ENCODE measurements around the gene PLA2G2E.

Gene PLA2G2E

GRCh38 chr1:19940486-19941205, 17.2 kb upstream of the PLA2G2E start:
- no peaks in the 10 kb centered on the region for H3K9me3 ChIP-seq (ENCODE audit: insufficient read depth, low read length)
- TF ChIP-seq EZH2phosphoT487 (IDR thresholded peaks at IDR 0.05; ENCODE audit: low read depth) = no peak
- TF ChIP-seq CTCF (IDR thresholded peaks at IDR 0.05; ENCODE audit: low read depth, low read length) = no peak

GRCh38 chr1:19938472-19938871, 15.1 kb upstream of the PLA2G2E start:
- no peaks in the 10 kb centered on the region for H3K79me2 ChIP-seq (ENCODE audit: low read length)
- H3K27ac ChIP-seq (ENCODE audit: low read length) = no peak overlapping the region
- no peak overlapping the region for H3K4me3 ChIP-seq (ENCODE audit: low read length)
- no peaks in the 10 kb centered on the region for H3K36me3 ChIP-seq (replicated peaks; ENCODE audit: low read depth, low read length)
- H4K20me1 ChIP-seq (ENCODE audit: insufficient read depth, low read length) = no peaks in the 10 kb centered on the region
- TF ChIP-seq EZH2phosphoT487 (IDR thresholded peaks at IDR 0.05; ENCODE audit: low read depth) (no peak), CTCF (IDR thresholded peaks at IDR 0.05; ENCODE audit: low read depth, low read length) (no peak)
- H3K9ac ChIP-seq (ENCODE audit: low read length) = no peak overlapping the region
- H3K9me3 ChIP-seq (ENCODE audit: insufficient read depth, low read length) = no peaks in the 10 kb centered on the region
- no peaks in the 10 kb centered on the region for H3K27me3 ChIP-seq (ENCODE audit: low read depth, low read length)
- peaks cover 7% of the 10 kb centered on the region; the same call in 1 of the 2 replicates for H3K4me1 ChIP-seq (ENCODE audit: low read length)
- H2AFZ ChIP-seq (ENCODE audit: low read depth, low read length) = no peak overlapping the region
- H3K4me2 ChIP-seq (ENCODE audit: low read length) = no peak overlapping the region

More at GRCh38 chr1:19940486-19941205, 17.2 kb upstream of the PLA2G2E start:
- Histone ChIP-seq H3K79me2 (ENCODE audit: low read length) (no peaks in the 10 kb centered on the region), H3K4me3 (ENCODE audit: low read length) (no peak overlapping the region), H3K9ac (ENCODE audit: low read length) (no peak overlapping the region), H2AFZ (ENCODE audit: low read depth, low read length) (no peak overlapping the region), H3K36me3 (replicated peaks; ENCODE audit: low read depth, low read length) (no peaks in the 10 kb centered on the region), H3K4me2 (ENCODE audit: low read length) (no peak overlapping the region), H3K4me1 (ENCODE audit: low read length) (peaks cover 7% of the 10 kb centered on the region; the same call in 1 of the 2 replicates), H3K27ac (ENCODE audit: low read length) (no peak overlapping the region), H3K27me3 (ENCODE audit: low read depth, low read length) (no peaks in the 10 kb centered on the region), H4K20me1 (ENCODE audit: insufficient read depth, low read length) (no peaks in the 10 kb centered on the region)

GRCh38 chr1:19936061-19936750, 12.8 kb upstream of the PLA2G2E start:
- H3K27ac ChIP-seq (ENCODE audit: low read length) = no peak overlapping the region
- H3K27me3 ChIP-seq (ENCODE audit: low read depth, low read length) = no peaks in the 10 kb centered on the region
- H3K36me3 ChIP-seq (replicated peaks; ENCODE audit: low read depth, low read length) = no peaks in the 10 kb centered on the region
- H3K9ac ChIP-seq (ENCODE audit: low read length) = no peak overlapping the region
- H2AFZ ChIP-seq (ENCODE audit: low read depth, low read length) = no peak overlapping the region
- H3K4me3 ChIP-seq (ENCODE audit: low read length) = no peak overlapping the region
- H3K4me1 ChIP-seq (ENCODE audit: low read length) = peaks cover 7% of the 10 kb centered on the region; the same call in 1 of the 2 replicates
- H3K9me3 ChIP-seq (ENCODE audit: insufficient read depth, low read length) = no peaks in the 10 kb centered on the region
- no peaks in the 10 kb centered on the region for H4K20me1 ChIP-seq (ENCODE audit: insufficient read depth, low read length)
- no peak for TF ChIP-seq CTCF (IDR thresholded peaks at IDR 0.05; ENCODE audit: low read depth, low read length)
- no peak for TF ChIP-seq EZH2phosphoT487 (IDR thresholded peaks at IDR 0.05; ENCODE audit: low read depth)
- no peaks in the 10 kb centered on the region for H3K79me2 ChIP-seq (ENCODE audit: low read length)
- no peak overlapping the region for H3K4me2 ChIP-seq (ENCODE audit: low read length)

GRCh38 chr1:19934336-19934735, 10.9 kb upstream of the PLA2G2E start:
- TF ChIP-seq CTCF (IDR thresholded peaks at IDR 0.05; ENCODE audit: low read depth, low read length) = no peak
- TF ChIP-seq EZH2phosphoT487 (IDR thresholded peaks at IDR 0.05; ENCODE audit: low read depth) = no peak
- no peaks in the 10 kb centered on the region for H4K20me1 ChIP-seq (ENCODE audit: insufficient read depth, low read length)
- peaks cover 7% of the 10 kb centered on the region; the same call in 1 of the 2 replicates for H3K4me1 ChIP-seq (ENCODE audit: low read length)
- no peak overlapping the region for H3K9ac ChIP-seq (ENCODE audit: low read length)
- H3K27me3 ChIP-seq (ENCODE audit: low read depth, low read length) = no peaks in the 10 kb centered on the region
- H3K79me2 ChIP-seq (ENCODE audit: low read length) = no peaks in the 10 kb centered on the region
- H3K4me3 ChIP-seq (ENCODE audit: low read length) = no peak overlapping the region
- no peaks in the 10 kb centered on the region for H3K9me3 ChIP-seq (ENCODE audit: insufficient read depth, low read length)
- H3K27ac ChIP-seq (ENCODE audit: low read length) = no peak overlapping the region
- no peak overlapping the region for H2AFZ ChIP-seq (ENCODE audit: low read depth, low read length)
- no peaks in the 10 kb centered on the region for H3K36me3 ChIP-seq (replicated peaks; ENCODE audit: low read depth, low read length)
- no peak overlapping the region for H3K4me2 ChIP-seq (ENCODE audit: low read length)

Measured in OCI-LY3 (cell line).